HG03520 (cell line): Measurements from ENCODE around the gene IL17C.
"Not testable (repeated sequence)": the region's sequence is repeated elsewhere in the genome, so short reads cannot be mapped to it uniquely, and the experiment has no call there.

Experiments used
- ATAC-seq: cut with Tn5 transposase; IDR thresholded peaks from one replicate; pipeline ENCODE4 v1.9.1; 2021; ENCODE audit warnings: mild to moderate bottlenecking, moderate library complexity; ENCODE audit not compliant: unreplicated experiment

The IL17C gene

GRCh38 chr16:88655733-88656281 lies 17.4 kb downstream of the IL17C start:
- no peak for ATAC-seq

- no peak for ATAC-seq
These were observed 18.1 kb downstream of the IL17C start for GRCh38 chr16:88656291-88656980.

- ATAC-seq, result no peak
These were observed 19.0 kb downstream of the IL17C start for GRCh38 chr16:88657371-88657770.

- ATAC-seq, result no peak
These were observed 20.3 kb downstream of the IL17C start for GRCh38 chr16:88658714-88659113.

GRCh38 chr16:88659160-88659559 lies 20.8 kb downstream of the IL17C start:
- no peak for ATAC-seq

GRCh38 chr16:88661468-88661867 lies 23.1 kb downstream of the IL17C start:
- no peak for ATAC-seq

GRCh38 chr16:88662222-88662842 lies 24.0 kb downstream of the IL17C start:
- peak; percentile 5 for ATAC-seq

GRCh38 chr16:88662843-88663606 lies 24.7 kb downstream of the IL17C start, which contains the start of gene MVD:
Gene MVD (minus strand): TSS chr16:88663091. CDS start chr16:88663080, 11 bp downstream.
- ATAC-seq, result peak; percentile 92

GRCh38 chr16:88665148-88665547 lies 26.8 kb downstream of the IL17C start:
- ATAC-seq, result no peak

GRCh38 chr16:88665570-88665969 lies 27.2 kb downstream of the IL17C start:
- ATAC-seq, result no peak

GRCh38 chr16:88667461-88667860 lies 29.1 kb downstream of the IL17C start:
- no peak for ATAC-seq

GRCh38 chr16:88669493-88669892 lies 31.1 kb downstream of the IL17C start:
- not testable (repeated sequence) for ATAC-seq

- ATAC-seq, result no peak
These were observed 31.6 kb downstream of the IL17C start for GRCh38 chr16:88669980-88670379.

GRCh38 chr16:88671806-88672205 lies 33.4 kb downstream of the IL17C start:
- ATAC-seq, result no peak

GRCh38 chr16:88672776-88673175 lies 34.4 kb downstream of the IL17C start:
- ATAC-seq, result no peak

- peak; percentile 51 for ATAC-seq
These were observed 35.5 kb downstream of the IL17C start for GRCh38 chr16:88673716-88674379.

GRCh38 chr16:88676502-88677242 lies 38.3 kb downstream of the IL17C start:
- no peak for ATAC-seq

- no peak for ATAC-seq
These were observed 39.3 kb downstream of the IL17C start for GRCh38 chr16:88677721-88678120.

- ATAC-seq, result no peak
These were observed 40.0 kb downstream of the IL17C start for GRCh38 chr16:88678224-88678979.
